Thymus (tissue), 11 donors: ENCODE results near the gene ZIC1. TPM values are rescaled to one million over a fixed set of nuclear protein-coding genes. Genes with fewer than 3 reads are reported as not detected.

Source experiments
- DNase-seq, 9 donors: peaks; one replicate each; pipeline ENCODE4 v3.0.0-alpha.2; 2013; ENCODE audit warnings: low spot score in 9 of 9, low read depth in 6 of 9, missing footprints in 1 of 9
- H3K27ac ChIP-seq, 2 donors: one replicate each; pipeline ENCODE4 v1.5.1; 2013; ENCODE audit warnings: control low read depth in 1 of 2, low read depth in 1 of 2, low read length in 1 of 2, mild to moderate bottlenecking in 1 of 2, moderate library complexity in 1 of 2
- H3K27me3 ChIP-seq, 2 donors: one replicate each; pipeline ENCODE4 v1.5.1; 2013; ENCODE audit warnings: low read length in 1 of 2; ENCODE audit not compliant: control insufficient read depth in 2 of 2, insufficient read depth in 1 of 2
- H3K36me3 ChIP-seq, 2 donors: one replicate each; pipeline ENCODE4 v1.5.1; 2013; ENCODE audit warnings: low read length in 1 of 2, mild to moderate bottlenecking in 1 of 2, moderate library complexity in 1 of 2; ENCODE audit not compliant: control insufficient read depth in 2 of 2, insufficient read depth in 2 of 2
- H3K4me1 ChIP-seq, 2 donors: one replicate each; pipeline ENCODE4 v1.5.1; 2013; ENCODE audit warnings: low read length in 2 of 2; ENCODE audit not compliant: control insufficient read depth in 2 of 2, insufficient read depth in 2 of 2
- H3K4me3 ChIP-seq, 2 donors: one replicate each; pipeline ENCODE4 v1.5.1; 2013; ENCODE audit warnings: low read length in 2 of 2, control low read depth in 1 of 2, mild to moderate bottlenecking in 1 of 2
- H3K9me3 ChIP-seq, 2 donors: one replicate each; pipeline ENCODE4 v1.5.1; 2013; ENCODE audit warnings: low read length in 1 of 2, mild to moderate bottlenecking in 1 of 2; ENCODE audit not compliant: control insufficient read depth in 2 of 2, insufficient read depth in 1 of 2
- WGBS: extraction: QIAGEN DNeasy Blood & Tissue Kit; methylation state at CpG from one replicate; pipeline ENCODE4 v1.1.7; 2013; 5-methylcytosine and 5-hydroxymethylcytosine counted together
- polyA plus RNA-seq: library from polyadenylated mRNA; stranded (reverse); fragments of 200-250 nt; gene quantifications from one replicate; pipeline ENCODE4 v1.2.3, GENCODE V29; 2013
- total RNA-seq: library from RNA; stranded (reverse); fragments of 120-200 nt; gene quantifications from one replicate; pipeline ENCODE4 v1.2.4, GENCODE V29; 2013
- donor health status: healthy.

Gene ZIC1
- total and polyA plus RNA-seq, 2 donors: 0.02 TPM; not detected in 1

GRCh38 chr3:147398813-147399534 is 10.2 kb upstream of the ZIC1 start:
- DNase-seq: no peak
- H3K4me1 ChIP-seq: no peaks in the 10 kb centered on the region
- 49% methylated on average over 2 of the region's 2 CpGs for WGBS
- H3K36me3 ChIP-seq: no peaks in the 10 kb centered on the region
- H3K4me3 ChIP-seq: no peak overlapping the region
- no peak overlapping the region for H3K27ac ChIP-seq
- peaks cover 4 to 19% of the 10 kb centered on the region in 2 donors for H3K9me3 ChIP-seq
- H3K27me3 ChIP-seq: peaks cover 60 to 97% of the 10 kb centered on the region in 2 donors

GRCh38 chr3:147400111-147400510 is 9.1 kb upstream of the ZIC1 start:
- Histone ChIP-seq H3K9me3 (peaks cover 4 to 19% of the 10 kb centered on the region in 2 donors), H3K4me1 (no peaks in the 10 kb centered on the region)

GRCh38 chr3:147400999-147401398 is 8.2 kb upstream of the ZIC1 start:
- no peak for DNase-seq
- Histone ChIP-seq H3K36me3 (no peaks in the 10 kb centered on the region), H3K27ac (no peak overlapping the region), H3K9me3 (peaks cover 4 to 17% of the 10 kb centered on the region in 2 donors), H3K4me3 (no peak overlapping the region), H3K27me3 (peaks cover 60 to 97% of the 10 kb centered on the region in 2 donors), H3K4me1 (no peaks in the 10 kb centered on the region)
- WGBS: 26% methylated on average over 1 of the region's 1 CpG

More at GRCh38 chr3:147400111-147400510, 9.1 kb upstream of the ZIC1 start:
- DNase-seq: no peak
- Histone ChIP-seq H3K4me3 (no peak overlapping the region), H3K36me3 (no peaks in the 10 kb centered on the region), H3K27me3 (peaks cover 60 to 97% of the 10 kb centered on the region in 2 donors), H3K27ac (no peak overlapping the region)

GRCh38 chr3:147401421-147401820 is 7.7 kb upstream of the ZIC1 start:
- WGBS: 37% methylated on average over 1 of the region's 1 CpG
- no peaks in the 10 kb centered on the region for H3K4me1 ChIP-seq
- H3K27me3 ChIP-seq: peaks cover 60 to 97% of the 10 kb centered on the region in 2 donors
- H3K36me3 ChIP-seq: no peaks in the 10 kb centered on the region
- no peak for DNase-seq
- no peak overlapping the region for H3K4me3 ChIP-seq
- H3K27ac ChIP-seq: no peak overlapping the region
- peaks cover 5 to 13% of the 10 kb centered on the region in 2 donors for H3K9me3 ChIP-seq

- no peak for DNase-seq
- no peak overlapping the region for H3K27ac ChIP-seq
- WGBS: 22% methylated on average over 5 of the region's 5 CpGs
- H3K4me3 ChIP-seq: no peak overlapping the region
- no peaks in the 10 kb centered on the region for H3K36me3 ChIP-seq
- no peaks in the 10 kb centered on the region for H3K4me1 ChIP-seq
- peaks cover 60 to 97% of the 10 kb centered on the region in 2 donors for H3K27me3 ChIP-seq
- peaks cover 3 to 10% of the 10 kb centered on the region in 2 donors for H3K9me3 ChIP-seq
Observed at GRCh38 chr3:147402159-147402558, 7.0 kb upstream of the ZIC1 start.

GRCh38 chr3:147403511-147403910 is 5.7 kb upstream of the ZIC1 start:
- 57% methylated on average over 5 of the region's 5 CpGs for WGBS
- Histone ChIP-seq H3K27me3 (peaks cover 60 to 97% of the 10 kb centered on the region in 2 donors), H3K4me3 (no peak overlapping the region), H3K36me3 (no peaks in the 10 kb centered on the region), H3K4me1 (no peaks in the 10 kb centered on the region), H3K9me3 (peaks cover 6 to 10% of the 10 kb centered on the region in 2 donors), H3K27ac (no peak overlapping the region)
- no peak for DNase-seq

- H3K27me3 ChIP-seq: peaks cover 60 to 97% of the 10 kb centered on the region in 2 donors
- no peak for DNase-seq
- no peak overlapping the region for H3K27ac ChIP-seq
- WGBS: 30% methylated on average over 11 of the region's 11 CpGs
- peaks cover 7 to 10% of the 10 kb centered on the region in 2 donors for H3K9me3 ChIP-seq
- H3K36me3 ChIP-seq: no peaks in the 10 kb centered on the region
- H3K4me1 ChIP-seq: no peaks in the 10 kb centered on the region
- H3K4me3 ChIP-seq: no peak overlapping the region
Observed at GRCh38 chr3:147404000-147404799, 5.0 kb upstream of the ZIC1 start.

GRCh38 chr3:147404800-147405230 is 4.3 kb upstream of the ZIC1 start:
- peaks cover 8 to 10% of the 10 kb centered on the region in 2 donors for H3K9me3 ChIP-seq
- 8% methylated on average over 16 of the region's 16 CpGs for WGBS
- no peak overlapping the region for H3K27ac ChIP-seq
- H3K27me3 ChIP-seq: peaks cover 62 to 97% of the 10 kb centered on the region in 2 donors
- no peaks in the 10 kb centered on the region for H3K4me1 ChIP-seq
- H3K36me3 ChIP-seq: no peaks in the 10 kb centered on the region
- no peak overlapping the region for H3K4me3 ChIP-seq
- DNase-seq: no peak
